ENCODE results near the gene SLC52A1. TPM values are rescaled to one million over a fixed set of nuclear protein-coding genes. Genes with fewer than 3 reads are reported as not detected.

SLC52A1 gene
- total and polyA plus RNA-seq, 12 donors = 0.24 to 0.40 TPM; not detected in 10

DNA sequence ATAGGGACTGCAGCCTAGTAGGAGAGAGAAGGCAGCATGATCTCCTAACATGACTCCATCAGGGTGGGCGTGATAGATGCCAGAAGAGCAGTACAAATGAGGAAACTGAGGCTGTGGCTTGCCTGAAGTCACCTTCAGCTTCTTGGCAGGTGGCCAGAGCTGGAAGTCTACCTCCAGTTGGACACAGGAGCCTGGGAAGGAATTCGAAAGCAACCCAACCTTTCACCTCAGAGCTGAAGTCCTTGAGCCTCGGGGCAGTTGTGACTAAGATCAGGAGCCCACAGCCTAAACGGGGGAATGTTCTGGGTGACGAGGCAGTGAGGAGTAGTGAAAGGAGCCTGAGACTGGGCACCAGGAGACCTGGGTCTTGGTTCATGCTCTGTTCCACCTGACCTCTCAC lies 9.4 kb upstream of the SLC52A1 start:
- TF ChIP-seq POLR2A (IDR thresholded peaks at IDR 0.05) = no peak
- TF ChIP-seq, protein P1, sequence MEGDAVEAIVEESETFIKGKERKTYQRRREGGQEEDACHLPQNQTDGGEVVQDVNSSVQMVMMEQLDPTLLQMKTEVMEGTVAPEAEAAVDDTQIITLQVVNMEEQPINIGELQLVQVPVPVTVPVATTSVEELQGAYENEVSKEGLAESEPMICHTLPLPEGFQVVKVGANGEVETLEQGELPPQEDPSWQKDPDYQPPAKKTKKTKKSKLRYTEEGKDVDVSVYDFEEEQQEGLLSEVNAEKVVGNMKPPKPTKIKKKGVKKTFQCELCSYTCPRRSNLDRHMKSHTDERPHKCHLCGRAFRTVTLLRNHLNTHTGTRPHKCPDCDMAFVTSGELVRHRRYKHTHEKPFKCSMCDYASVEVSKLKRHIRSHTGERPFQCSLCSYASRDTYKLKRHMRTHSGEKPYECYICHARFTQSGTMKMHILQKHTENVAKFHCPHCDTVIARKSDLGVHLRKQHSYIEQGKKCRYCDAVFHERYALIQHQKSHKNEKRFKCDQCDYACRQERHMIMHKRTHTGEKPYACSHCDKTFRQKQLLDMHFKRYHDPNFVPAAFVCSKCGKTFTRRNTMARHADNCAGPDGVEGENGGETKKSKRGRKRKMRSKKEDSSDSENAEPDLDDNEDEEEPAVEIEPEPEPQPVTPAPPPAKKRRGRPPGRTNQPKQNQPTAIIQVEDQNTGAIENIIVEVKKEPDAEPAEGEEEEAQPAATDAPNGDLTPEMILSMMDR (IDR thresholded peaks at IDR 0.05) = no peak
- DNase-seq = peak in 1 of 7 donors; percentile 22
- H3K27ac ChIP-seq = no peak overlapping the region
- H3K9me3 ChIP-seq (replicated peaks in 1 of 3) = no peaks in the 10 kb centered on the region
- no peaks in the 10 kb centered on the region for H3K36me3 ChIP-seq (replicated peaks in 1 of 2)
- 76 to 81% (median 78%) methylated on average over 4 to 5 of the region's 5 CpGs for WGBS, 4 donors
- no peaks in the 10 kb centered on the region for H3K4me1 ChIP-seq (replicated peaks in 1 of 2)
- intact Hi-C loops (cut with DNase I) = no loop called here
- H3K4me3 ChIP-seq = no peak overlapping the region
- no peaks in the 10 kb centered on the region for H3K27me3 ChIP-seq

DNA sequence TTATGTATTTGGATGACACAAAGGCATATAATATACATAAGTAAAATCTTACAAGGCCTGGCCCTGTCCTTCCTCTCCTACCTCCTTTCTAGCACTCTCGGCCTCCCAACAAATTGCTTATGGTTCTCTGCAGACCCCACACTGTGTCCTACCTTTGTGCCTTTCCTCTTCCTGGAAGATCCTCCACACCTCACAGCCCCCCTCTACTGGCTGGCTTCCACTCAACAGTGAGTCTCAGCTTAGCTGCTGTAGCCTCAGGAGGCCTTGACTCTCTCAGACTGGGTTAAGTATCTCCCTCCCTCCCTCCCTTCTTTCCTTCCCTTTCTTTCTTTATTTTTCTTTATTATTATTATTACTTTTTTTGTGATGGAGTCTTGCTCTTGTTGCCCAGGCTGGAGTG lies 8.3 kb upstream of the SLC52A1 start:
- 84 to 100% (median 93%) methylated on average over 1 of the region's 1 CpG for WGBS, 4 donors
- TF ChIP-seq, protein P1 (IDR thresholded peaks at IDR 0.05) = no peak
- no peak for TF ChIP-seq POLR2A (IDR thresholded peaks at IDR 0.05)
- DNase-seq = no peak
- no peak overlapping the region for H3K4me3 ChIP-seq
- no peaks in the 10 kb centered on the region for H3K27me3 ChIP-seq
- intact Hi-C loops (cut with DNase I) = no loop called here
- H3K27ac ChIP-seq = no peak overlapping the region
- no peaks in the 10 kb centered on the region for H3K36me3 ChIP-seq (replicated peaks in 1 of 2)
- H3K4me1 ChIP-seq (replicated peaks in 1 of 2) = no peaks in the 10 kb centered on the region
- H3K9me3 ChIP-seq (replicated peaks in 1 of 3) = no peaks in the 10 kb centered on the region

DNA sequence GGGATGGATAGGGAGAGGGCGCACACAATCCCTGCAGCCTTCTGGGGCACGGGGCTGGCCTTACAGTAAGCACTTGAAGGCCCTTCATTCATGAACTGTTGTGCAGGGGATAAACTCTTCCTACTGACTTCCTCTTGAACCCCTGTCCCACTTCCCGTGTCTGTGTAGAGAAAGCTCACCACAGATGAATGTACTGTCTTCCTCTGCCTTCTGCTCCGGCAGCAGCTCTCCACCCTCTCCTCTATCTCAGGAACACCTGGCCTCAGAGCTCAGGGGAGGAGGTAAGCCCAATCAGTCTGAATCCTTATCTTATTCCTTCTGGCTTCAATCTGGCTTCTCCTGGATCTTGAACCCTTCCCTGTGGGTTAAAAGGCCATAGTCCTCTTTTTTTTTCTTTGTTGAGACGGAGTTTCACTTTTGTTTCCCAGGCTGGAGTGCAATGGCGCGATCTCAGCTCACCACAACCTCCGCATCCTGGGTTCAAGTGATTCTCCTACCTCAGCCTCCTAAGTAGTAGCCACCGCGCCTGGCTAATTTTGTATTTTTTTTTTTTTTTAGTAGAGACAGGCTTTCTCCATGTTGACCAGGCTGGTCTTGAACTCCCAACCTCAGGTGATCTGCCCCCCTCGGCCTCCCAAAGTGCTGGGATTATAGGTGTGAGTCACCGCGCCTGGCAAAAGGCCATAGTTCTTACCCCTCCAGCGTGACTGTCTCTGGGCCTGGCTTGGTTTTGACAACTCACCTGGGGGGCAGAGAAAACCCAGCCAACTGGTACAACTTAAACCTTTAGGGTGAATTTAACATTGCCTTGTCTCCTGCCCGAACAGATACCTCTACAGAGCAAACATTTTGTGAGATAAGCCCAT lies 7.2 kb upstream of the SLC52A1 start:
- Histone ChIP-seq H3K9me3 (replicated peaks in 1 of 3) (no peaks in the 10 kb centered on the region), H3K36me3 (replicated peaks in 1 of 2) (no peaks in the 10 kb centered on the region), H3K4me1 (replicated peaks in 1 of 2) (no peaks in the 10 kb centered on the region), H3K27me3 (no peaks in the 10 kb centered on the region), H3K4me3 (no peak overlapping the region), H3K27ac (no peak overlapping the region)
- TF ChIP-seq, protein P1 (IDR thresholded peaks at IDR 0.05) = no peak
- TF ChIP-seq POLR2A (IDR thresholded peaks at IDR 0.05) = no peak
- WGBS, 4 donors = 76 to 87% (median 82%) methylated on average over 15 of the region's 15 CpGs
- no peak for DNase-seq
- intact Hi-C loops (cut with DNase I) = no loop called here

DNA sequence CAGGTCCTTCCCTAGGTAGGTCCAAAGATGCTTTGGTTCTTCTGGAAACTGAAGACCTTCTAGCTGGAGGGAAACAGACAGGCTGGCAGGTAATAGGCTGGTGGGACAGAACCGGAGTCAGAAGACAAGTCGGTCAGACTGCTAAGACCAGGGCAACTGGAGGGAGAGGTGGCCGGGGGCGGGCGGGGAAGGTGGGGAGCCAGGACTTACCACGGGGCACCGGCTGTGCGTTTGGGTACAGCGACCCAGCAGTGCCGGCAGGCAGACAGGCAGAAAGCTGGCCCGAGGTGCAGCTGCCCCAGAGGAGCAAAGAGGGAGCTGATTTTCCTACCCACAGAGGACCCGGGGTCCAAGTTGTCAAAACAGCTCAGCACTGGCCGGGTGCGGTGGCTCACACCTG lies 575 bp downstream of the SLC52A1 start:
- Histone ChIP-seq H3K27me3 (peaks cover 6% of the 10 kb centered on the region), H3K4me3 (no peak overlapping the region), H3K27ac (no peak overlapping the region), H3K36me3 (replicated peaks in 1 of 2) (no peaks in the 10 kb centered on the region), H3K9me3 (replicated peaks in 1 of 3) (no peaks in the 10 kb centered on the region), H3K4me1 (replicated peaks in 1 of 2) (peaks cover 0 to 3% of the 10 kb centered on the region in 2 donors)
- intact Hi-C loops (cut with DNase I) = no loop called here
- DNase-seq = no peak
- 85 to 95% (median 87%) methylated on average over 10 to 14 of the region's 14 CpGs for WGBS, 4 donors
- TF ChIP-seq, protein P1 (IDR thresholded peaks at IDR 0.05) = no peak
- TF ChIP-seq POLR2A (IDR thresholded peaks at IDR 0.05) = no peak

Data from adrenal gland (tissue), 12 donors.